ENCODE results near the gene GALNT13. TPM values are rescaled to one million over a fixed set of nuclear protein-coding genes. Genes with fewer than 3 reads are reported as not detected.

Gene GALNT13
- total RNA-seq, 2 experiments from 2014 or later: not detected

GRCh38 chr2:153864022-153864421 lies 7.7 kb upstream of the GALNT13 start:
- no peak overlapping the region for H2AFZ ChIP-seq (ENCODE audit: low read length)
- H3K9me2 ChIP-seq (ENCODE audit: insufficient read depth, low read length): no peaks in the 10 kb centered on the region
- H3K4me2 ChIP-seq (ENCODE audit: low read length): no peak overlapping the region
- H3K9me3 ChIP-seq (ENCODE audit: low read length): no peaks in the 10 kb centered on the region
- POLR2A ChIA-PET: no interaction called here
- no peaks in the 10 kb centered on the region for H3K36me3 ChIP-seq (ENCODE audit: insufficient read depth, low read length)
- no peak overlapping the region for H3K4me3 ChIP-seq (ENCODE audit: low read depth, low read length, poor library complexity, severe bottlenecking)
- intact Hi-C loops (cut with micrococcal nuclease; ENCODE audit: unreplicated experiment): no loop called here
- CTCF ChIA-PET (ENCODE audit: unreplicated experiment): no interaction called here
- no peak for TF ChIP-seq EZH2phosphoT487 (IDR thresholded peaks at IDR 0.05; ENCODE audit: borderline replicate concordance, low read depth, low read length)
- no peak for TF ChIP-seq CTCF (conservative IDR thresholded peaks at IDR 0.05; ENCODE audit: low read length)
- H4K20me1 ChIP-seq (ENCODE audit: insufficient read depth, low read length): no peaks in the 10 kb centered on the region
- H3K27ac ChIP-seq (ENCODE audit: low read depth, low read length, poor library complexity, severe bottlenecking): no peak overlapping the region
- H3K79me2 ChIP-seq (ENCODE audit: insufficient read depth, low read depth, low read length): no peaks in the 10 kb centered on the region
- no peak for DNase-seq (ENCODE audit: low spot score)
- no TSS peak for BruUV-seq (replicated peaks)
- no peaks in the 10 kb centered on the region for H3K4me1 ChIP-seq (ENCODE audit: insufficient read depth, low read length, poor library complexity, severe bottlenecking)

- POLR2A ChIA-PET: interaction anchor here (0.7 kb wide), 1 partner anchor 24 kb away, joined by 3 read pairs; no protein-coding TSS in a partner anchor
- Histone ChIP-seq H3K9me3 (ENCODE audit: low read length) (no peaks in the 10 kb centered on the region), H3K9me2 (ENCODE audit: insufficient read depth, low read length) (no peaks in the 10 kb centered on the region), H3K36me3 (ENCODE audit: insufficient read depth, low read length) (no peaks in the 10 kb centered on the region), H3K79me2 (ENCODE audit: insufficient read depth, low read depth, low read length) (no peaks in the 10 kb centered on the region), H3K4me1 (ENCODE audit: insufficient read depth, low read length, poor library complexity, severe bottlenecking) (no peaks in the 10 kb centered on the region), H3K4me2 (ENCODE audit: low read length) (no peak overlapping the region), H4K20me1 (ENCODE audit: insufficient read depth, low read length) (no peaks in the 10 kb centered on the region), H3K27ac (ENCODE audit: low read depth, low read length, poor library complexity, severe bottlenecking) (no peak overlapping the region), H3K4me3 (ENCODE audit: low read depth, low read length, poor library complexity, severe bottlenecking) (no peak overlapping the region), H2AFZ (ENCODE audit: low read length) (no peak overlapping the region)
- intact Hi-C loops (cut with micrococcal nuclease; ENCODE audit: unreplicated experiment): no loop called here
- TF ChIP-seq CTCF (conservative IDR thresholded peaks at IDR 0.05; ENCODE audit: low read length) (no peak), EZH2phosphoT487 (IDR thresholded peaks at IDR 0.05; ENCODE audit: borderline replicate concordance, low read depth, low read length) (no peak)
- no peak for DNase-seq (ENCODE audit: low spot score)
- no TSS peak for BruUV-seq (replicated peaks)
- CTCF ChIA-PET (ENCODE audit: unreplicated experiment): no interaction called here
Measured at GRCh38 chr2:153866595-153866994, 5.1 kb upstream of the GALNT13 start.

- TF ChIP-seq EZH2phosphoT487 (IDR thresholded peaks at IDR 0.05; ENCODE audit: borderline replicate concordance, low read depth, low read length) (no peak), CTCF (conservative IDR thresholded peaks at IDR 0.05; ENCODE audit: low read length) (no peak)
- H3K4me2 ChIP-seq (ENCODE audit: low read length): no peak overlapping the region
Measured at GRCh38 chr2:153870308-153870707, 1.4 kb upstream of the GALNT13 start.

More at GRCh38 chr2:153870308-153870707, 1.4 kb upstream of the GALNT13 start:
- BruUV-seq (replicated peaks): no TSS peak
- Histone ChIP-seq H3K9me2 (ENCODE audit: insufficient read depth, low read length) (no peaks in the 10 kb centered on the region), H3K4me1 (ENCODE audit: insufficient read depth, low read length, poor library complexity, severe bottlenecking) (no peaks in the 10 kb centered on the region), H3K36me3 (ENCODE audit: insufficient read depth, low read length) (no peaks in the 10 kb centered on the region), H3K9me3 (ENCODE audit: low read length) (no peaks in the 10 kb centered on the region), H2AFZ (ENCODE audit: low read length) (no peak overlapping the region), H3K27ac (ENCODE audit: low read depth, low read length, poor library complexity, severe bottlenecking) (no peak overlapping the region), H3K79me2 (ENCODE audit: insufficient read depth, low read depth, low read length) (no peaks in the 10 kb centered on the region), H4K20me1 (ENCODE audit: insufficient read depth, low read length) (no peaks in the 10 kb centered on the region), H3K4me3 (ENCODE audit: low read depth, low read length, poor library complexity, severe bottlenecking) (no peak overlapping the region)
- DNase-seq (ENCODE audit: low spot score): no peak
- intact Hi-C loops (cut with micrococcal nuclease; ENCODE audit: unreplicated experiment): no loop called here
- POLR2A ChIA-PET: no interaction called here
- CTCF ChIA-PET (ENCODE audit: unreplicated experiment): no interaction called here

Data from OCI-LY7 (cell line).